Upper lobe of right lung (tissue), 1 donor: ENCODE measurements around the gene TMEM40. TPM values are rescaled to one million over a fixed set of nuclear protein-coding genes. Genes with fewer than 3 reads are reported as not detected.

Source experiments
- ATAC-seq: fragments of 200-7000 bp; cut with Tn5 transposase; one replicate; pipeline ENCODE4 v1.9.1; 2020; ENCODE audit warnings: mild to moderate bottlenecking, moderate library complexity
- DNase-seq: peaks from one replicate; pipeline ENCODE4 v3.0.0-alpha.2; 2020
- H3K27ac ChIP-seq: fragments of 200-600 bp; one replicate; pipeline ENCODE4 v1.8.0; 2022
- H3K27me3 ChIP-seq: fragments of 200-600 bp; one replicate; pipeline ENCODE4 v1.8.0; 2022; ENCODE audit warnings: mild to moderate bottlenecking
- H3K36me3 ChIP-seq: fragments of 200-600 bp; one replicate; pipeline ENCODE4 v1.8.0; 2022
- H3K4me1 ChIP-seq: fragments of 200-600 bp; one replicate; pipeline ENCODE4 v1.8.0; 2022
- H3K4me3 ChIP-seq: fragments of 200-600 bp; one replicate; pipeline ENCODE4 v1.8.0; 2022; ENCODE audit warnings: mild to moderate bottlenecking
- H3K9me3 ChIP-seq: fragments of 200-600 bp; one replicate; pipeline ENCODE4 v1.8.0; 2022
- CTCF ChIP-seq: fragments of 200-600 bp; IDR thresholded peaks from one replicate; pipeline ENCODE4 v1.8.0; 2022; ENCODE audit warnings: antibody characterized with exemption
- intact Hi-C: fragments of 100-400 bp; cut with DNase I; formaldehyde crosslinking; loops from one replicate; pipeline ENCODE4 v1.11.0; 2022
- total RNA-seq: library from RNA; stranded (reverse); fragmentation: NEBNext Ultra II Directional; extraction: Animal tissue kit (Norgen Biotek cat#: 25700); gene quantifications from one replicate; pipeline ENCODE4 v1.2.1, GENCODE V29; 2021
- donor health status: DM: no; HTN: yes; CAD: no; lungs with severe emphysema.

Gene TMEM40
- total RNA-seq, 1 donor from 2014 or later, result not detected

GRCh38 chr3:12709334-12709733 lies 49.7 kb downstream of the TMEM40 start:
- H3K4me1 ChIP-seq, result no peaks in the 10 kb centered on the region
- no peak overlapping the region for H3K4me3 ChIP-seq
- no peak for DNase-seq
- H3K9me3 ChIP-seq, result no peaks in the 10 kb centered on the region
- intact Hi-C loops, result no loop called here
- no peaks in the 10 kb centered on the region for H3K36me3 ChIP-seq
- no peak for TF ChIP-seq CTCF
- no peak overlapping the region for H3K27ac ChIP-seq
- ATAC-seq, result no peak
- no peaks in the 10 kb centered on the region for H3K27me3 ChIP-seq

GRCh38 chr3:12708584-12709192 lies 50.4 kb downstream of the TMEM40 start:
- Histone ChIP-seq H3K27me3 (no peaks in the 10 kb centered on the region), H3K36me3 (no peaks in the 10 kb centered on the region), H3K27ac (no peak overlapping the region), H3K9me3 (no peaks in the 10 kb centered on the region), H3K4me3 (no peak overlapping the region), H3K4me1 (no peaks in the 10 kb centered on the region)
- ATAC-seq, result no peak
- TF ChIP-seq CTCF, result no peak
- no peak for DNase-seq
- intact Hi-C loops, result no loop called here

- DNase-seq (no peak), ATAC-seq (no peak)
- H3K27ac ChIP-seq, result no peak overlapping the region
- no peak overlapping the region for H3K4me3 ChIP-seq
- TF ChIP-seq CTCF, result no peak
- no peaks in the 10 kb centered on the region for H3K27me3 ChIP-seq
- H3K9me3 ChIP-seq, result no peaks in the 10 kb centered on the region
- H3K4me1 ChIP-seq, result no peaks in the 10 kb centered on the region
- no peaks in the 10 kb centered on the region for H3K36me3 ChIP-seq
- intact Hi-C loops, result no loop called here
These were observed 51.6 kb downstream of the TMEM40 start for GRCh38 chr3:12707449-12707848.

GRCh38 chr3:12706504-12707253 lies 52.4 kb downstream of the TMEM40 start:
- Histone ChIP-seq H3K4me1 (no peaks in the 10 kb centered on the region), H3K36me3 (no peaks in the 10 kb centered on the region), H3K27ac (no peak overlapping the region), H3K27me3 (no peaks in the 10 kb centered on the region), H3K4me3 (no peak overlapping the region), H3K9me3 (no peaks in the 10 kb centered on the region)
- ATAC-seq (peak; percentile 97), DNase-seq (no peak)
- peak; percentile 76 for TF ChIP-seq CTCF
- intact Hi-C loops, result no loop called here

- no peak overlapping the region for H3K4me3 ChIP-seq
- H3K36me3 ChIP-seq, result no peaks in the 10 kb centered on the region
- DNase-seq (no peak), ATAC-seq (no peak)
- H3K27ac ChIP-seq, result no peak overlapping the region
- H3K9me3 ChIP-seq, result no peaks in the 10 kb centered on the region
- H3K27me3 ChIP-seq, result no peaks in the 10 kb centered on the region
- no peak for TF ChIP-seq CTCF
- intact Hi-C loops, result no loop called here
- H3K4me1 ChIP-seq, result no peaks in the 10 kb centered on the region
These were observed 53.1 kb downstream of the TMEM40 start for GRCh38 chr3:12705981-12706380.
